NOMO-1 treated with dmso at 0.1 percent for 144 hours (cell line): Measurements from ENCODE around the gene HUS1.
"Not testable (repeated sequence)": the region's sequence is repeated elsewhere in the genome, so short reads cannot be mapped to it uniquely, and the experiment has no call there.

ENCODE experiments used
- DNase-seq: peaks from one replicate; lab custom pipeline; 2025; ENCODE audit not compliant: unreplicated experiment; lab: John Stamatoyannopoulos, UW

The HUS1 gene

GRCh38 chr7:47980648-47981047 lies 1.2 kb upstream of the HUS1 start:
- DNase-seq, result not testable (repeated sequence)

- DNase-seq, result no peak
Measured at GRCh38 chr7:47979832-47980181, 392 bp upstream of the HUS1 start.

- no peak for DNase-seq
Measured at GRCh38 chr7:47978790-47979144, 648 bp downstream of the HUS1 start.

GRCh38 chr7:47973739-47974138 lies 5.7 kb downstream of the HUS1 start:
- no peak for DNase-seq

- DNase-seq, result no peak
Measured at GRCh38 chr7:47970761-47971160, 8.7 kb downstream of the HUS1 start.

GRCh38 chr7:47968847-47969774 lies 10.3 kb downstream of the HUS1 start:
- DNase-seq, result no peak

- no peak for DNase-seq
Measured at GRCh38 chr7:47967708-47968107, 11.7 kb downstream of the HUS1 start.

- no peak for DNase-seq
Measured at GRCh38 chr7:47967123-47967522, 12.3 kb downstream of the HUS1 start.

- no peak for DNase-seq
Measured at GRCh38 chr7:47965456-47965855, 14.0 kb downstream of the HUS1 start.

GRCh38 chr7:47962262-47962661 lies 17.2 kb downstream of the HUS1 start:
- DNase-seq, result no peak

- peak; percentile 20 for DNase-seq
Measured at GRCh38 chr7:47957156-47957555, 22.3 kb downstream of the HUS1 start.

GRCh38 chr7:47956220-47956619 lies 23.2 kb downstream of the HUS1 start:
- DNase-seq, result no peak

GRCh38 chr7:47954231-47954911 lies 25.0 kb downstream of the HUS1 start:
- no peak for DNase-seq

- DNase-seq, result no peak
Measured at GRCh38 chr7:47953822-47954221, 25.6 kb downstream of the HUS1 start.

GRCh38 chr7:47952224-47952623 lies 27.2 kb downstream of the HUS1 start:
- DNase-seq, result no peak

- no peak for DNase-seq
Measured at GRCh38 chr7:47951374-47951773, 28.0 kb downstream of the HUS1 start.

- DNase-seq, result no peak
Measured at GRCh38 chr7:47950714-47951113, 28.7 kb downstream of the HUS1 start.

- DNase-seq, result no peak
Measured at GRCh38 chr7:47949703-47950102, 29.7 kb downstream of the HUS1 start.

GRCh38 chr7:47948141-47948790 lies 31.1 kb downstream of the HUS1 start, which contains the start of gene PKD1L1:
TSS of gene PKD1L1 (minus strand) at chr7:47948466. CDS start at chr7:47948440, 26 bp downstream.
- no peak for DNase-seq

- no peak for DNase-seq
Measured at GRCh38 chr7:47947355-47947749, 32.1 kb downstream of the HUS1 start.

GRCh38 chr7:47946581-47947354 lies 32.6 kb downstream of the HUS1 start:
- DNase-seq, result no peak
